ENCODE results near the gene TXNDC11.

TXNDC11 gene

GRCh38 chr16:11721781-11722467, 20.7 kb downstream of the TXNDC11 start:
- DNase-seq (ENCODE audit: low read depth), result no peak

DNA sequence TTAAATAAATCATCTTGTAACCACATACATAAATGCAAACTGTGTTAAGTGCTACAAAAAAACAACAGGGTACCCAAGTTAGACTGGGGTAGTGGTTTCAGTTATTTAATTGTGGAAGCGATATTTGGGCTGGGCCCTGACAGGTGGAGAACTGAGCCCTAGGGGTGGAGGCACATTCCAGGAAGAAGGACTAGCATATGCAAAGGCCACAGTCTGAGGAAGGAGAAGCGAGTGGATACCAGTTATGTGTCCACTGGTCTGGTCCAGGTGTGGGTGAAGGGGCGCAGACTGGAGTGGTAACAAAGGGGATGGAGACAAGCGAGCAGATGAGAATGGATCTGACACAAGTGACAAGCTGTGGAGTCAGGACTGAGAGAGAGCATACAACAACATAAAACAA, 22.9 kb downstream of the TXNDC11 start:
- no peak for DNase-seq (ENCODE audit: low read depth)

GRCh38 chr16:11719171-11719570, 23.5 kb downstream of the TXNDC11 start:
- no peak for DNase-seq (ENCODE audit: low read depth)

DNA sequence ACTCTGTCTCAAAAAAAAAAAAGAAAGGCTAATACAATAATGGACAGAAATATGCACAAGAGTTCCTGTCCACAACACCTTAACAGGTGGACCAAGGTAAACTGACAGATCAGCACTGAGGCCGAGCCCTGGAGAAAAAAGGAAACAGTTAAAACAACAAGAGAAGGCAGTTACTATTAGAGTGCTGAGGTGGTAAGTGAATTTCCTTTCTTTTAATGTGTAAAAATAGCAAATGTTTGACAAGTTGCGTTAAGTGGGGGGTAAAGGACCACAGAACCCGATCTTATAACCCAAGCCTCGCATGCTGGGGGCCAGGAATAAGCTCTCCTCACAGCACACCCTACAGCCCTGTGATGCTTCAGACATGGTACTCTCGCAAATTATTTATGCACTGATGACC, 24.8 kb downstream of the TXNDC11 start:
- DNase-seq (ENCODE audit: low read depth), result no peak

- no peak for DNase-seq (ENCODE audit: low read depth)
These were observed 26.3 kb downstream of the TXNDC11 start for GRCh38 chr16:11716336-11716735.

- no peak for DNase-seq (ENCODE audit: low read depth)
These were observed 27.3 kb downstream of the TXNDC11 start for GRCh38 chr16:11715246-11715947.

GRCh38 chr16:11712122-11712521, 30.5 kb downstream of the TXNDC11 start:
- DNase-seq (ENCODE audit: low read depth), result no peak

DNA sequence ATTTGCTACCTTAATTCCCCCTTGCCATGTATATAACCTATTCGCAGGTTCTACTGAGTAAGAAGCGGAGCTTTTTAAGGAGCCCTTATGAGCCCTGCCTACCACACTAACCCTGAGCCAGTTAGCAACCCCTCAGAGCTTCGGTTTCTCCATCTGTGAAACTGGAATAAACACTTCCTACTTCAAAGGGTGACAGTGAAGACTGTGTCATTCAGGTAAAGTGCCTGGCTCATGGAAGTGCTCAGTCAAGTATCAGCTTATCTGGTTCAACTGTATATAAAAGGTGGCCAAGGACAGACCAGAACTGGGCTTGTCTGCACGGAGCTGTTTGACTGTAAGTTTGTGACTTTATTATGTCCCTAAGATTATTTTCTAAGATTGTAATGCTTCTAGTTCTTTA, 31.0 kb downstream of the TXNDC11 start:
- no peak for DNase-seq (ENCODE audit: low read depth)

DNA sequence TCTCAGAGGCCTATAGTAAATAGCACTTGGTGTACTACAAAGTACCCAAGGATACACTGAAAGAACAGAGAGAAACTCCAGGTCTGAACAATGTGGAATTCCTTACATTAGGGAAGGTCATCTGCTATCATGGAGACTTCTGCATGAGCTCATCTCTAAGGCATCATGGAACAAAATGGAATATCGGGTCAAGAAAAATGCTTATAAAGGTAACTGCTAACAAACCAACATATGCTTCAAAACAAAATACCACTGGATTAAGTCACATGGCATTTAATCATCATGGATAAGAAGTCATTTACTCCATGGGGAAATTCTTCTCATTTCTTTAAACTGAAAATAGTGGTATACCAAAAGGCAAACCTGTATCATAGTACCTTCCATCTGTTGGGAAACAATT, 34.2 kb downstream of the TXNDC11 start:
- no peak for DNase-seq (ENCODE audit: low read depth)

GRCh38 chr16:11707679-11708197, 34.9 kb downstream of the TXNDC11 start:
- DNase-seq (ENCODE audit: low read depth), result no peak

DNA sequence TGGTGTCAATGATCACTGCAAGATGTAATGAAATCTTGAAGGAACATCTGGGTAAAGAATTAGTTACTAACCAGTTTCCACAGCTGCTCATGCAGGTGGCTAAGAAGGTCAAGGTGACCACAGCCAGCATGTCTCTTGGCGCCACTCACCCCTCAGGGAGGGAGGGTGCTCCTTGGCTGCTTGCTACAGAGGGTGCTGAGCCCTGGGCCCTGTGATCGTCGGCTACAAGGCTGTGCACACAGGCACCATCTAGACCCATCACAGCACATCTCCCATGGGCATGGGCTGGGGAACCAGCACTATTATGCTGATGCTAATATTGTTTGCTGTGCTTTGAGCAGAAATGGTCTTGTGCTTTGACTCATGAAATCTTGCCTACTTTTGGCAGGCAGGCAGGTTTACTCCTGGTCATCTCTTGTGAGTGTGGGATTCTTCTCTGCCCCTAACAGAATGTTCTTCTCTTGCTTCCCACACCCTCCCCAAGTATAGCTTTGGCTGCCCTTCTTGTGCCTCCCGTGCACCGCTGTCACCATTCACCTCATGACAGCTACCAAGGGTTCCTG, 36.4 kb downstream of the TXNDC11 start:
- DNase-seq (ENCODE audit: low read depth), result no peak

DNA sequence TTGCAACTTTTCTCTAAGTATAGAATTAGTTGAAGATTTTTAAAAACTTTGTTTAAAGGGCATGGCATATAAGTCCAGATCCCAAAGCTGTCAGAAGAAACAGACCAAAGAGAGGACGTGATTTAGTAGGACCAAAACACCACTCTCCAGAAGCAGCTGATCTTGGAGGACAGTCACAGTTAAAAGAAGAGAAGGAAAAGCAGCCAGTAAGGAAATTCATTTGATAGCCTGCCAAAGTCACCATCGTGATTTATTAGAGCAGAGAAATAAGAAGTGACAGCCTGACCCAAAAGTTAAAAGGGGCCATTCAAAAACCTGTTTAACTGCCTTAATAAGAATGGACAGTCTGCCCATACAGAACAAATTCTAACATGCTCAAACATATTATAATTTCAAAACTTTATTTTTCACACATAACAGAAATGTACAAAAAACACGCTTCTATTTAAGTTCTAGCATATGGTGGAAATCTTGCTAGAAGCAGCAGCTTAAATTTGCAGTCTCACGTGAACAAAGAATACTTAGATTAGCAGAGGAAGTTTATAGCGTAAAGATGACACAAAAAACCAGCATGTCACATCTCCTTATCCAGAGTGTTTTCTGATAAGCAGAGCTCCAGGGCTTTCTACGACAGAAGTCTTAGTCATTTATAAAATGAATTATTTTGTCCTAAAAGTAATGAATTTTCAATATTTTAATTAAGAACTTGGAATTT, 37.2 kb downstream of the TXNDC11 start:
- DNase-seq (ENCODE audit: low read depth), result no peak

DNA sequence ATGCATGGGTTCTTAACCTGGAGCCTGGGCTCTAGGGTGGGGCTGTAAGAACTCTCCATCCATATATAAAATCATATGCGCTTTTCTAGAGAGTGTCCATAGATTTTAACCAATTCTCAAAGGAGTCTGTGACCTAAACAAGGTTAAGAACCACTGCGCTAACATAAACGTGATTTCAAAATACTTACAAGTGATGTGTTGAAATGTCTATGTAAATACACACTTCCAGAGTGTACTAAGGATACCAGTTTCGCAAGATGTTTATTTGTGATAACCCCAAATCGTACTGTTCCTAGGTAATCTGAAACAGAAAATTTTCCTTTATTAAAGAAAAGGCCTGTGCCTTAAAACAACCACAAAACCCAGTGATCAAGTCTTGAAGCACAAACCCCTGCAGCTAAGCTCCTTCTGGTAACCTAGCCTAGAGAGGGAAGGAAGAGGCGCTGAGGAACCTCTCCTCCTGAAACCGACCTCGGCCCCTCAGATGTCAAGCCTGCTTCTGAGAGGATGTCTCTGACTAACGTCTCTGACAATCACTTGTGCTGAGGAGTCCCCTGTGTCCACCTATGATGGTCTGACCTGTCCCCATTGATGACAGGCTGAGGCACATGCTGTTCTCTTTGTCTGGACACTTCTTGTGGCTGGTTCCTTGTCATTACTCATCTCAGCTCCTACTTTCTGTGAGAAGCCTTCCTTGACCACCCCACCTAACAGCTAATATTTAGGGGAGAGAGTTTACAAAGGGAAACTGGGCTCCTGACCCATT, 42.2 kb downstream of the TXNDC11 start:
- no peak for DNase-seq (ENCODE audit: low read depth)

- no peak for DNase-seq (ENCODE audit: low read depth)
These were observed 43.3 kb downstream of the TXNDC11 start for GRCh38 chr16:11699234-11699894.

DNA sequence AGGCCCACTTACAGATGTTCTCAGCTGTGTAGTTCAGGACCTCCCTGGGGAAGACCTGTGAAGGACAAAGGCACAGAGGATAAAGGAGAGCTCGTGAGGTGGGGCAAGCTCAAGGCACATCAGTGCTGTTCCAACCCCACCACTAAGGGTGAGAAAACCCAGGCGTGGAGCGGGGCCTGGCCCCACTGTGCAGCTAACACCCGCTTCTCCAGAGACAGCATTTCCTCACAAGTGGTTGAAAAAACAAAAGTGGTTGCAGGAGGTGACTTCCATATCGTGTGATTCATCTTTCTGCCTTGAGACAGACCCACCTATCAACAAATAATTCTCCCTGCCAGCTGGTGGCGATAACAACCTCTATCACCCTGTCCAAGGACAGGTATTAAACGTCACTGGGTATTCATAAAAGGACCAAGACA, 44.4 kb downstream of the TXNDC11 start:
- DNase-seq (ENCODE audit: low read depth), result no peak

DNA sequence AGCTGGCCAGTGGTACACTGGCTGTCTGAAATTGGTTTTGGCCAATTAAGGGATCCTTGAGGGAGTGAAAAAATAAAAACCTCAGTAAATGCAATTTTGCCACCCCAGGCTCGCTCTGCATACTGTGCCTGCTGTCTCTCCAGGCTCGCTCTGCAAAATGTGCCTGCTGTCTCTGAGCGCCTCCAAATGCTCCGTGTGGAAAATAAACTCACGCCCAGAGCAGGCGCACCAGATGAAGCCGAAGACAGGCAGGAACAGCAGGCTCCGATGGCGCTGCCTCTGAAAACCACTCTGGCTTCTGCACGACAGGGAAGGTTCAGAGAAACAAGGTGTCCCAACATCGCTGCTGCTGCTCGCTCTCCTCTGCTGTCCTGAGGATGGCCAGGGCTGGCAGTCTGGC, 45.3 kb downstream of the TXNDC11 start:
- DNase-seq (ENCODE audit: low read depth), result no peak

GRCh38 chr16:11696266-11697012, 46.2 kb downstream of the TXNDC11 start:
- DNase-seq (ENCODE audit: low read depth), result no peak

DNA sequence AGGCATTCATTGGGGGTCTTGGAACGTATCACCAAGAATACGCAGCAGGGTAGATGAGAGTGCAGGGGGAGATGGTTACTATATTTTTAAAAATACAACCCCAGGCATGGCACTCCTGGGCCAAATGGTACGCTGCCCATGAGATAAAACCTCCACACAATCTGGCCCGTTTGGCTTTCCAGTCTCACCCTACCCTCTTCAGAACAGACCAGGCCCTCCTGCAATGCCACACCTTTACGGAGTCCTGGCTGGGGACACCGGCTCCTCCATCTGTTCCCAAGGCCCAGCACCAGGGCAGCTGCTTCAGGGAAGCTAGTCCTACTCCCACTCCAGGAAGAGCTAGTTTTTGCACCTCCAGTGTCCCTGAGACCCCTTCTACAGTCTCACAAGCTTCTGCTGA, 50.0 kb downstream of the TXNDC11 start:
- DNase-seq (ENCODE audit: low read depth), result no peak

DNA sequence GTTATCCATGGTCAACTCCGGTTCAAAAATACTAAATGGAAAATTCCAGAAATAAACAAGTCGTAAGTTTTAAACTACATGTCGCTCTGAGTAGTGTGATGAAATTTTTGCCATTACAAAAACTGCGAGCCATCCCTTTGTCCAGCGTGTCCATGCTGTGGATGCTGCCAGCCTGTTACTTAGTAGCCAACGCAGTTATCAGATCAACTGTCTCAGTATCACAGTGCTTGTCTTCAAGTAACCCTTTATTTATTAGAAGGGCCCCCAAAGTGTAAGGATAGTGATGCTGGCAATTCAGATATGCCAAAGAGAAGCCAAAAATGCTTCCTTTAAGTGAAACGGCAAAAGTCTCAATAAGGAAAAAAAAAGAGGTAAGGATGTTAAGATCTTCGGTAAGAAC, 50.5 kb downstream of the TXNDC11 start:
- DNase-seq (ENCODE audit: low read depth), result no peak

DNA sequence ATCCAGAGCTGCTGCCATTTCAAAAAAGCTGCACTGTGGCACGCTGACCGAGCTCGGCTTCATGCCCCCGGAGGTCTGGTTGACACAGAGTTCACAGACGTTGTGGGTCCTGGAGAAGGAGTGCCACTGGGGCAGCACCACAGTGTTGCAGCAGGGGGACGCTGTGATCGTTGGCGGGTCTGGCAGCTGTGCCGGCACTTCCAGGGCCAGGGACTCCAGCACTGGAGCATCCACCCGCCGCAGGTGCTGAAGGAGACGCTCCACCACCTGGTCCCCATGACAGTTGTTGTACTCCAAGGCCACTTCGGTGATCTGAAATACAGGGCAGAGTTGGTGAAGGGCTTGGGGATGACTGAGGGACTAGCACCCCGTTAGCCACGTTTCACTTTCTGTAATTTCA, 50.9 kb downstream of the TXNDC11 start:
- no peak for DNase-seq (ENCODE audit: low read depth)

DNA sequence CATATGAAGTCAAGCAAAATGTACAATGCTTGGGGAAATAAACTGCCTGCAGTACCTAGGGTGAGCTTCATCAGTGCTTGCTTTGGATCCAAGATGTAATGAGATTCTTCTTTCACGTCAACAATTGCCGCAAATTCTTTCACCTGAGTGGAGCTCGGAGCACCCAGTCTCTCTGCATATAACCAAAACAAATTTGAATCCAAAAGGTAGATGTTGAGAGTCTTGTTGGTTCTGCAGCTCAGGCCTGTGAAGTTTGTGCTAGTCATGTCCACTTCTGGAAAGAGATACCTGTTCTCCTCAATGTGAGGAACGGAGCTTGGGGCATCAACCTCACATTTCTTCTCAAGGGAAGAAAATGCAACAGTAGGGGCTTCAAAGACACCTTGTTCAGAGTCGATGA, 51.4 kb downstream of the TXNDC11 start:
- DNase-seq (ENCODE audit: low read depth), result no peak

Data from stimulated activated CD8-positive, alpha-beta memory T cell treated with anti-CD3 and anti-CD28 coated beads, Interleukin-4, amount 100 ng/mL, for 24 hours (primary cell).